Liver (tissue), 9 donors: ENCODE data around the gene KDM2B. TPM values are rescaled to one million over a fixed set of nuclear protein-coding genes. Genes with fewer than 3 reads are reported as not detected.

Experiments used
- DNase-seq: peaks from one replicate; pipeline ENCODE4 v3.0.0-alpha.2; 2017; ENCODE audit warnings: low spot score
- H3K27ac ChIP-seq, 2 donors: one replicate each; pipeline ENCODE4 v1.7.0; 2013; ENCODE audit warnings: inconsistent platforms in 2 of 2, low read length in 2 of 2, control low read depth in 1 of 2, low read depth in 1 of 2, mild to moderate bottlenecking in 1 of 2
- H3K27me3 ChIP-seq, 4 donors: one replicate each; pipeline versions ENCODE4 v1.6.1 to v1.7.0; 2013; ENCODE audit warnings: low read length in 3 of 4, inconsistent platforms in 1 of 4, mild to moderate bottlenecking in 1 of 4, moderate library complexity in 1 of 4; ENCODE audit not compliant: control insufficient read depth in 4 of 4, insufficient read depth in 4 of 4
- H3K36me3 ChIP-seq, 4 donors: one replicate each; pipeline versions ENCODE4 v1.6.1 to v1.7.0; 2013; ENCODE audit warnings: low read length in 3 of 4, mild to moderate bottlenecking in 3 of 4, low read depth in 1 of 4, moderate library complexity in 1 of 4; ENCODE audit not compliant: control insufficient read depth in 4 of 4, insufficient read depth in 3 of 4
- H3K4me1 ChIP-seq, 4 donors: one replicate each; pipeline versions ENCODE4 v1.6.1 to v1.7.0; 2013; ENCODE audit warnings: low read length in 3 of 4, mild to moderate bottlenecking in 3 of 4, moderate library complexity in 1 of 4; ENCODE audit not compliant: control insufficient read depth in 4 of 4, insufficient read depth in 4 of 4
- H3K4me3 ChIP-seq, 3 donors: one replicate each; pipeline versions ENCODE4 v1.6.1 to v1.7.0; 2013; ENCODE audit warnings: low read length in 3 of 3, control low read depth in 1 of 3, low read depth in 1 of 3, mild to moderate bottlenecking in 1 of 3
- H3K9ac ChIP-seq, 2 donors: one replicate each; pipeline ENCODE4 v1.7.0; 2013; ENCODE audit warnings: low read length in 2 of 2, mild to moderate bottlenecking in 2 of 2, moderate library complexity in 2 of 2, control low read depth in 1 of 2, low read depth in 1 of 2
- H3K9me3 ChIP-seq, 4 donors: one replicate each; pipeline versions ENCODE4 v1.6.1 to v1.7.0; 2013; ENCODE audit warnings: low read length in 3 of 4; ENCODE audit not compliant: control insufficient read depth in 4 of 4
- ATF3 ChIP-seq: IDR thresholded peaks from 2 replicates; pipeline ENCODE4 v1.6.1; 2016; ENCODE audit warnings: antibody characterized with exemption
- EGR1 ChIP-seq, 2 donors: IDR thresholded peaks; 2 replicates each; pipeline ENCODE4 v1.6.1; 2016 to 2018; ENCODE audit warnings: antibody characterized with exemption in 2 of 2, low read depth in 2 of 2
- FOXA1 ChIP-seq: IDR thresholded peaks from 2 replicates; pipeline ENCODE4 v1.6.1; 2016; ENCODE audit warnings: antibody characterized with exemption
- HNF4G ChIP-seq: IDR thresholded peaks from 2 replicates; pipeline ENCODE4 v1.6.1; 2016; ENCODE audit warnings: antibody characterized with exemption
- JUND ChIP-seq, 2 donors: IDR thresholded peaks; 2 replicates each; pipeline ENCODE4 v1.6.1; 2016; ENCODE audit warnings: antibody characterized with exemption in 2 of 2
- MAX ChIP-seq: IDR thresholded peaks from 2 replicates; pipeline ENCODE4 v1.6.1; 2016; ENCODE audit warnings: antibody characterized with exemption
- NR2F2 ChIP-seq: IDR thresholded peaks from 2 replicates; pipeline ENCODE4 v1.6.1; 2016; ENCODE audit warnings: antibody characterized with exemption
- REST ChIP-seq: IDR thresholded peaks from 2 replicates; pipeline ENCODE4 v1.6.1; 2016; ENCODE audit warnings: antibody characterized with exemption, mild to moderate bottlenecking
- RXRA ChIP-seq, 2 donors: IDR thresholded peaks; 2 replicates each; pipeline ENCODE4 v1.6.1; 2017 to 2018; ENCODE audit warnings: antibody characterized with exemption in 2 of 2, mild to moderate bottlenecking in 1 of 2
- YY1 ChIP-seq: IDR thresholded peaks from 2 replicates; pipeline ENCODE4 v1.6.1; 2016; ENCODE audit warnings: antibody characterized with exemption, mild to moderate bottlenecking
- ZBTB33 ChIP-seq: IDR thresholded peaks from 2 replicates; pipeline ENCODE4 v1.6.1; 2016; ENCODE audit warnings: antibody characterized with exemption
- WGBS: extraction: QIAGEN DNeasy Blood & Tissue Kit; methylation state at CpG from one replicate; pipeline ENCODE4 v1.1.7; 2013; 5-methylcytosine and 5-hydroxymethylcytosine counted together
- polyA plus RNA-seq, 2 donors: library from polyadenylated mRNA; stranded (reverse) in 1 of 2; unstranded in 1 of 2; fragments of 200-250 nt in 1 of 2; fragments of >200 nt in 1 of 2; fragmentation: Nextera tagmentation in 1 of 2; extraction: Ambion mirVana in 1 of 2; gene quantifications; one replicate each; pipeline versions ENCODE4 v1.2.1 to v1.2.3, GENCODE V29; 2013 to 2015
- total RNA-seq, 2 donors: library from RNA; depleted of rRNA; stranded (reverse); fragments of >200 nt; gene quantifications; one replicate each; pipeline ENCODE4 v1.2.3, GENCODE V29; 2014
- donor health status: healthy.
- donor health status: healthy.
- donor health status: healthy.
- donor health status: healthy.
- donor health status: healthy.

The KDM2B gene
- total and polyA plus RNA-seq, 4 donors, result 7.0 to 34.2 (median 10.6) TPM

GRCh38 chr12:121455766-121456420 is 124.9 kb downstream of the KDM2B start:
- WGBS, result 93% methylated on average over 23 of the region's 23 CpGs

GRCh38 chr12:121454921-121455320 is 125.9 kb downstream of the KDM2B start:
- no peak for DNase-seq
- H3K9ac ChIP-seq, result no peak overlapping the region
- peaks cover 0 to 3% (median 0%) of the 10 kb centered on the region in 4 donors for H3K36me3 ChIP-seq
- 95% methylated on average over 6 of the region's 6 CpGs for WGBS
- peaks cover 0 to 2% (median 0%) of the 10 kb centered on the region in 4 donors for H3K4me1 ChIP-seq
- no peaks in the 10 kb centered on the region for H3K9me3 ChIP-seq
- H3K27me3 ChIP-seq, result no peaks in the 10 kb centered on the region
- H3K27ac ChIP-seq, result no peak overlapping the region
- H3K4me3 ChIP-seq, result no peak overlapping the region
- TF ChIP-seq REST (no peak), ATF3 (no peak), EGR1 (IDR thresholded peaks at IDR 0.05; ENCODE audit: low read depth in 2 of 2) (no peak), HNF4G (no peak), FOXA1 (no peak), JUND (IDR thresholded peaks at IDR 0.05) (no peak)

More at GRCh38 chr12:121455766-121456420, 124.9 kb downstream of the KDM2B start:
- no peak for DNase-seq
- no peak overlapping the region for H3K4me3 ChIP-seq
- peaks cover 0 to 2% (median 0%) of the 10 kb centered on the region in 4 donors for H3K4me1 ChIP-seq
- H3K36me3 ChIP-seq, result peaks cover 0 to 3% (median 0%) of the 10 kb centered on the region in 4 donors
- no peak for TF ChIP-seq FOXA1
- TF ChIP-seq YY1, result no peak
- no peak for TF ChIP-seq EGR1 (IDR thresholded peaks at IDR 0.05; ENCODE audit: low read depth in 2 of 2)
- TF ChIP-seq JUND (IDR thresholded peaks at IDR 0.05), result no peak
- no peak for TF ChIP-seq REST
- no peak for TF ChIP-seq HNF4G
- no peak for TF ChIP-seq ZBTB33
- no peak for TF ChIP-seq RXRA (IDR thresholded peaks at IDR 0.05)
- TF ChIP-seq NR2F2, result no peak
- TF ChIP-seq MAX, result no peak
- H3K27me3 ChIP-seq, result no peaks in the 10 kb centered on the region
- no peak overlapping the region for H3K9ac ChIP-seq
- no peak overlapping the region for H3K27ac ChIP-seq
- no peaks in the 10 kb centered on the region for H3K9me3 ChIP-seq
